SKM-1 treated with dmso at 0.1 percent for 144 hours (cell line): Measurements from ENCODE around the gene ACOT7.
A peak's percentile ranks its signal among the peaks of the same experiment; 100 is the strongest.

Experiments used
- DNase-seq: peaks from one replicate; lab custom pipeline; 2025; ENCODE audit not compliant: unreplicated experiment; lab: John Stamatoyannopoulos, UW

ACOT7 gene

DNA sequence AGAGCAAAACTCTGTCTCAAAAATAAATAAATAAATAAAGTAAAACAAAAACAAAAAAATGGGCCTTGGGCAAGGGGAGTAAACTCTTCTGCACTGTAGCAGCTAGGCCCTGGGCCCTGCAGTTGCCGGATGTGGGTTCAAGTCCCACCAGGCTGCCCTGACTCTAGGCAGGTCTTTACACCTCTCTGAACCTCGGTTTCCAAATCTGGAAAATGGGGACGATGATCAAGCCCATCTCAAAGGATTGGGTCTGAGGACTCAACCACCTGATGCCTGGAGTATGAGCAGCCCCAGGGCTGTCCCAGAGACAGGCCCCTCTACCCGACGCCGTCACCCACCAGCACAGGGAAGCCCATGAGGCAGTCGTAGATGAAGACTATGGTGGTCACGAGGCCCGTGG lies 140.2 kb downstream of the ACOT7 start:
- DNase-seq = no peak

- no peak for DNase-seq
Measured at GRCh38 chr1:6252374-6252710, 141.2 kb downstream of the ACOT7 start.

GRCh38 chr1:6251681-6252373 lies 141.7 kb downstream of the ACOT7 start:
- DNase-seq = no peak

- no peak for DNase-seq
Measured at GRCh38 chr1:6251233-6251632, 142.3 kb downstream of the ACOT7 start.

DNA sequence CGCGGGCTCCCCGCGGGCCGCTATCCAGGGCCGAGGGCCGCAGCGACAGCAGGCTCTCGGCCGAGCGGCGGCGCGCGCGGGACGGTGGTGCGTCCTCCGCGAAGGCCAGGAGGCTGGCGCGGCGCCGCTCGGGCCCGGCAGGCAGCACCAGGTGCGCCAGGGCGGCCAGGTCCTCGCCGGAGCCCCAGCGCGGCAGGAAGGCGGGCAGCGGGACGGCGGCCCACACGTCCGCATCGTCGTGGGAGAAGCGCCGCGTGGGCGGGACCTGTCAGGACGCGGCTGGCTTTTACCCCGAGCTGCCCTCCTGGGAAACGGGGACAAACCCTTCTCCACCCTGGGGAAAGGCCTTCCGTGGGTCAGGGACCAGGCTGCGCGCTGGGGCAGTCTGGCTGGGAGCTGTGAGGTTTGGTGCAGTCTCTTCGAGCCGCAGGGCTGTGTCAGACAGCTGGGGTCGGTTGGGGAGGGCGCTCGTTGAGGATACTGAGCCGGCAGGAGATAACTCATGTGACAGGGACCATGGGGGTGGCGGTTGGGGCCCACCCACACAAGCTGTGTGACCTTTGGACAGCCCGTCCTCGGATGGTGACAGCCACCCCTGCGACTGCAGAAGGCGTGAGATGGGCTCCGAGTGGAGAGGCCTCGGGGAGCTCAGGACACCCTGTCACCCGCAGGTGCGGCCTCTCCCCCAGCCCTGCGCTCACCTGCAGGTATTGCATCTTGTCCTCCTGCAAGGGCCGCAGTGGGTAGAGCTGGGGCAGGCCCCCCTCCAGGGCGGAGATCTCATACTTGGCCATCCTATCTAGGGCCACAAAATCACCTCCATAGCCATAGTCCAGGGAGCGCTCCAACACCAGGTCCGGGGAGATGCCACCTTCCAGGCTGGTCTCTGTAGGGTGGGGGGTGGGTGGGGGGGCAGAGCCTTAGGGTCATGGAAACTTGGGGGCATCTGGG lies 143.6 kb downstream of the ACOT7 start:
- DNase-seq = no peak

- no peak for DNase-seq
Measured at GRCh38 chr1:6248932-6249738, 144.4 kb downstream of the ACOT7 start.

- no peak for DNase-seq
Measured at GRCh38 chr1:6248161-6248776, 145.3 kb downstream of the ACOT7 start.

- DNase-seq = no peak
Measured at GRCh38 chr1:6247651-6248050, 145.9 kb downstream of the ACOT7 start.

DNA sequence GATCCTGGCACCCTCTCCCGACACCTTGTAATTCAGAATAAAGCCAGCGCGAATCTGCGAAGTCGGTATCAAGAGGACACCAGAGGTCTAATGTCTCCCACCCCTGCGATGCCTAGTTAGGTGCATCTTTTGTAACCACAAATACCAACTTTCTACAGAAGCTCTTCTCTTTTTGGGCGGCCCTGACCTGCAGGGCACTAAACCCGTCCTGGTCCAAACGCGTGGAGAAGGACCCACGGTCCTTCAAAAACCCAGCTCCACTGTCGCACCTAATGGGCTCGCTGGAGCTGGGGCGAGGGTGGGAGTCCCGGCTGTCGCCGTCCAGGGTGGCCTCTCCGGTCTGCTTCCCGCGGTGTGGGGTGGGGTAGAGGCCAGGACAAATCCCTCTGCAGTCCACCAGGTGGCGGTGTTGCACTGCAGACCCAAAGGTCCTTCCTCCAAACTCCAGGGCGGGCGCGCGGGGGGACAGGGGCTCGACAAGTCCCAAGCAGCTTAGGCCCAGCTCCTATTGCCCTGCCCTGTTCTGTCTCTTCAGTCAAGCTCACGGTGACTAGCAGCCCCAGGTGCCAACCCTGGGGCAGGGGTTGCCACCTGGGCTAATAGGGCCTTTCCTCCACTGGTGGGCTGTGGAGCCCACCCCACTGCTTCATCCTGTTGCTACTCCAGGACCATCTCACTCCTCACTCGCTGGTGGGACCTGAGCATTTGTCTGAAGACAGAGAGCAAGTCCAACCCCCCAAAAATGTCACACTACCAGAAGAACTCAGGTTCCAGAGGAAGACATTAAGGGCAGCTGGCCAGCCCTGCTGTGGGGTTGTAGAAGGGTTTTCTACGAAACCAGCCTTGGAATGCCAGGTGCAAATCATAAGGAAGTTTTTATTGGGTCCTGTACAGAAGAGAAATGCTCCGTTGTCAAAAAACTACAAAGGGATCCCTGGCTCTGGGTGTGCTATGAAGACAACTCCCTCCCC lies 146.8 kb downstream of the ACOT7 start:
- peak; percentile 44 for DNase-seq

- no peak for DNase-seq
Measured at GRCh38 chr1:6245869-6246496, 147.6 kb downstream of the ACOT7 start.

GRCh38 chr1:6245086-6245868 lies 148.3 kb downstream of the ACOT7 start:
- DNase-seq = peak; percentile 68

- no peak for DNase-seq
Measured at GRCh38 chr1:6244401-6245049, 149.0 kb downstream of the ACOT7 start.

GRCh38 chr1:6243993-6244392 lies 149.6 kb downstream of the ACOT7 start, which contains the start of gene HES3:
Gene HES3 (plus strand): TSS chr1:6244179. CDS start chr1:6244366, 187 bp downstream.
- DNase-seq = no peak

- DNase-seq = no peak
Measured at GRCh38 chr1:6243053-6243834, 150.3 kb downstream of the ACOT7 start.

- no peak for DNase-seq
Measured at GRCh38 chr1:6241887-6242740, 151.5 kb downstream of the ACOT7 start.

- DNase-seq = no peak
Measured at GRCh38 chr1:6241107-6241886, 152.3 kb downstream of the ACOT7 start.
